Measurements from ENCODE around the gene REC8.

Gene REC8

DNA sequence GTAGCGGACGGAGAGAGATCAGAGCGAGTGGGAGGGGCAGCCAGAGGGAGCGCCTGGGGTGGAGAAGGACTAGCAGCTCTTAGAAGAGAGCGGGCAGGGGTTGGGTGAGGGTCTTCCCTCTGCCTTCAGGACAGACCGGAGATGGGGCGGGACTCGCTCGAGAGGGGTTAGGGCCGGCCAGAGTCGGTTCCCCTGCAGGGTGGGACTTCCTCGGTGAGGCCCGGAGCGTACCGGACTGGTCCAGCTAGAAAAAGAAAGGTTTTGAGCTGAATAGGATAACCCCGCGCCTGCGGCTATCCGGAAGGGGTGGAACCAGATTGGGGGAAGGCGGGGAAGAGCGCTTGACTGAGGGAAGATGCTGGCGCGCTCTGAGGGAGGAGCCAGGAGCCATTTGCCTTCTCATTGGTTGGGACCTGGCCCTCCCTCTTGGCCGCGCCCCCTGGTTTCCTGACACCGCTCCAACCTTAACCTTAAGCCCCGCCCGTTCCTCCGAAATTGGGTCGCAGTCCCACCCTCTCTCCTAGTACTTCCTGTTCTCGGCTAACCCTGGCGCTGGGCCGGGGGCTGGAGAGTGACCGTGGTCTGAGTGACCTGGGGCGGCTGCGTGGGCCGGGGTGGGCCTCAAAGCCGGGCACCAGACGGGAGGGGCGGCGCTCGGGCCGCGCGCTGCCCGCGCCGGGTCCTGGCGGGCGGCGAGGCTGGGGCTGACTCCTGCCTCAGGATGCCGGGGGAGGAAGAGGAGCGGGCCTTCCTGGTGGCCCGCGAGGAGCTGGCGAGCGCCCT is 24.7 kb upstream of the REC8 start, which contains the start of gene RNF31:
Gene RNF31, plus strand, starts transcription at position 521 of the 783 bp plus-strand sequence. Its CDS starts 201 bp downstream, at position 722.
- peak within 1 kb of the TSS; percentile 83 for H3K27ac ChIP-seq
- TF ChIP-seq, protein P1, sequence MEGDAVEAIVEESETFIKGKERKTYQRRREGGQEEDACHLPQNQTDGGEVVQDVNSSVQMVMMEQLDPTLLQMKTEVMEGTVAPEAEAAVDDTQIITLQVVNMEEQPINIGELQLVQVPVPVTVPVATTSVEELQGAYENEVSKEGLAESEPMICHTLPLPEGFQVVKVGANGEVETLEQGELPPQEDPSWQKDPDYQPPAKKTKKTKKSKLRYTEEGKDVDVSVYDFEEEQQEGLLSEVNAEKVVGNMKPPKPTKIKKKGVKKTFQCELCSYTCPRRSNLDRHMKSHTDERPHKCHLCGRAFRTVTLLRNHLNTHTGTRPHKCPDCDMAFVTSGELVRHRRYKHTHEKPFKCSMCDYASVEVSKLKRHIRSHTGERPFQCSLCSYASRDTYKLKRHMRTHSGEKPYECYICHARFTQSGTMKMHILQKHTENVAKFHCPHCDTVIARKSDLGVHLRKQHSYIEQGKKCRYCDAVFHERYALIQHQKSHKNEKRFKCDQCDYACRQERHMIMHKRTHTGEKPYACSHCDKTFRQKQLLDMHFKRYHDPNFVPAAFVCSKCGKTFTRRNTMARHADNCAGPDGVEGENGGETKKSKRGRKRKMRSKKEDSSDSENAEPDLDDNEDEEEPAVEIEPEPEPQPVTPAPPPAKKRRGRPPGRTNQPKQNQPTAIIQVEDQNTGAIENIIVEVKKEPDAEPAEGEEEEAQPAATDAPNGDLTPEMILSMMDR (conservative IDR thresholded peaks at IDR 0.05), result no peak

DNA sequence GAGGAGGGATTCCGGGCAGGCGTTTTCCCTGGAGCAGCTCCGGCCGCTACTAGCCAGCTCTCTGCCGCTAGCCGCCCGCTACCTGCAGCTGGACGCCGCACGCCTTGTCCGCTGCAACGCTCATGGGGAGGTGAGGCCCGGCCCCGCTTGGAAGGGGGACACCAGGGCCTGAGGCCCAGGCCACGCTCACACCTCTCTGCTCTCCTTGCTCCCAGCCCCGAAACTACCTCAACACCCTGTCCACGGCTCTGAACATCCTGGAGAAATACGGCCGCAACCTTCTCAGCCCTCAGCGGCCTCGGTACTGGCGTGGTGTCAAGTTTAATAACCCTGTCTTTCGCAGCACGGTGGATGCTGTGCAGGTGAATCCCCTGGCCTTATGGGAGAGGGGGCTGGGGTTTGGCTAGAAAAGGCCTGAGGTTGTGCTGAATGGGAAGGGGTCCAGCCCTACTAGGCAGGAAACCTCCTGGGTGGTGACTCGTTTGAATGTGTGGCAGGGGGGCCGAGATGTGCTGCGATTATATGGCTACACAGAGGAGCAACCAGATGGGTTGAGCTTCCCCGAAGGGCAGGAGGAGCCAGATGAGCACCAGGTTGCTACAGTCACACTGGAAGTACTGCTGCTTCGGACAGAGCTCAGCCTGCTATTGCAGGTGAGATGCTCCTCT is 24.0 kb upstream of the REC8 start:
- TF ChIP-seq, protein P1 (conservative IDR thresholded peaks at IDR 0.05), result no peak
- peak overlapping the region; percentile 83 for H3K27ac ChIP-seq

DNA sequence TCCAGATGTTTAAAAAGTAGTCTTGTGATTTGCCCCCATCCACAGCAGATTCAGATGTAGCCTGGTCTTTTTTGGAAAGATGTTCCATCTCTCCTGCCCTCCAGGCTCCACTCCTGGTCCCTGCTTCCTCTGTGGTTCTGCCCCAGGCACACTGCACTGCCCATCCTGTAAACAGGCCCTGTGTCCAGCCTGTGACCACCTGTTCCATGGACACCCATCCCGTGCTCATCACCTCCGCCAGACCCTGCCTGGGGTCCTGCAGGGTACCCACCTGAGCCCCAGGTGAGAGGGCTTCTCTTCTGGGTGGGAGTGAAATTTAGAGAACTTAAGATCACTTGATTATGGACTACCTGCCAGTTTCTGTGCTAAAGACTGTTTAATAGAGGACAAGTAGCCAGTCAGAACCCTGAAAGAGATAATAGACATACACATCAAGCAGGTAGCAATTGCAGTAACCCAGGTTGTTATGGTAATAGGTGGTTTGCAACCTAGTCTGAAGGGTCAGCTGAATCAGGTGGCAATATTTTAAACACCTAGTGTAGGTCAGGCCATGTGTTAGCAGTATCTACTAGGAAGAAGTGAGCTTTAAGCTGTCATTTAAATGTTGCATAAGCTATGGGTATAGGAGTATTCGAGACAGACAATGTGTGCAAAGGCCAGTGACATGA is 22.4 kb upstream of the REC8 start:
- TF ChIP-seq, protein P1 (conservative IDR thresholded peaks at IDR 0.05), result no peak
- H3K27ac ChIP-seq, result no peak overlapping the region

DNA sequence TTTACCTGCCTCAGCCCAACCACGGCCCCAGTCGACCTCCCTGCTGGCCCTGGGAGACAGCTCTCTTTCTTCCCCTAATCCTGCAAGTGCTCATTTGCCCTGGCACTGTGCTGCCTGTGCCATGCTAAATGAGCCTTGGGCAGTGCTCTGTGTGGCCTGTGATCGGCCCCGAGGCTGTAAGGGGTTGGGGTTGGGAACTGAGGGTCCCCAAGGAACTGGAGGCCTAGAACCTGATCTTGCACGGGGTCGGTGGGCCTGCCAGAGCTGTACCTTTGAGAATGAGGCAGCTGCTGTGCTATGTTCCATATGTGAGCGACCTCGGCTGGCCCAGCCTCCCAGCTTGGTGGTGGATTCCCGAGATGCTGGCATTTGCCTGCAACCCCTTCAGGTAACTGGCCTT is 21.8 kb upstream of the REC8 start:
- TF ChIP-seq, protein P1 (conservative IDR thresholded peaks at IDR 0.05), result no peak
- H3K27ac ChIP-seq, result no peak overlapping the region

DNA sequence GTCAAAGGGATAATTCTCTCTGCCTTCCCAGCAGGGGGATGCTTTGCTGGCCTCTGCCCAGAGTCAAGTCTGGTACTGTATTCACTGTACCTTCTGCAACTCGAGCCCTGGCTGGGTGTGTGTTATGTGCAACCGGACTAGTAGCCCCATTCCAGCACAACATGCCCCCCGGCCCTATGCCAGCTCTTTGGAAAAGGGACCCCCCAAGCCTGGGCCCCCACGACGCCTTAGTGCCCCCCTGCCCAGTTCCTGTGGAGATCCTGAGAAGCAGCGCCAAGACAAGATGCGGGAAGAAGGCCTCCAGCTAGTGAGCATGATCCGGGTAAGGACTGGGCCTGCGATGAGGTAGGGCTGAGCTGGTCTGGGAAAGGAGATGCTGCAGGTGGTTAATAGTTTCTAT is 21.3 kb upstream of the REC8 start:
- no peak overlapping the region for H3K27ac ChIP-seq
- TF ChIP-seq, protein P1 (conservative IDR thresholded peaks at IDR 0.05), result no peak

DNA sequence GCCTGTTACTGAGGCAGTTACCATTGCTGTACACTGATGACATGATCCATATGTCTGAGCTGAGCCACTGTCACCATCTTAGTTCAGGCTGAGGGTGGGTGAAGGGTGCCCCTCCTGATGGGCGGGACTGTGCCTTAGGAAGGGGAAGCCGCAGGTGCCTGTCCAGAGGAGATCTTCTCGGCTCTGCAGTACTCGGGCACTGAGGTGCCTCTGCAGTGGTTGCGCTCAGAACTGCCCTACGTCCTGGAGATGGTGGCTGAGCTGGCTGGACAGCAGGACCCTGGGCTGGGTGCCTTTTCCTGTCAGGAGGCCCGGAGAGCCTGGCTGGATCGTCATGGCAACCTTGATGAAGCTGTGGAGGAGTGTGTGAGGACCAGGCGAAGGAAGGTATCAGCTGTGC is 20.9 kb upstream of the REC8 start:
- TF ChIP-seq, protein P1 (conservative IDR thresholded peaks at IDR 0.05), result no peak
- H3K27ac ChIP-seq, result no peak overlapping the region

DNA sequence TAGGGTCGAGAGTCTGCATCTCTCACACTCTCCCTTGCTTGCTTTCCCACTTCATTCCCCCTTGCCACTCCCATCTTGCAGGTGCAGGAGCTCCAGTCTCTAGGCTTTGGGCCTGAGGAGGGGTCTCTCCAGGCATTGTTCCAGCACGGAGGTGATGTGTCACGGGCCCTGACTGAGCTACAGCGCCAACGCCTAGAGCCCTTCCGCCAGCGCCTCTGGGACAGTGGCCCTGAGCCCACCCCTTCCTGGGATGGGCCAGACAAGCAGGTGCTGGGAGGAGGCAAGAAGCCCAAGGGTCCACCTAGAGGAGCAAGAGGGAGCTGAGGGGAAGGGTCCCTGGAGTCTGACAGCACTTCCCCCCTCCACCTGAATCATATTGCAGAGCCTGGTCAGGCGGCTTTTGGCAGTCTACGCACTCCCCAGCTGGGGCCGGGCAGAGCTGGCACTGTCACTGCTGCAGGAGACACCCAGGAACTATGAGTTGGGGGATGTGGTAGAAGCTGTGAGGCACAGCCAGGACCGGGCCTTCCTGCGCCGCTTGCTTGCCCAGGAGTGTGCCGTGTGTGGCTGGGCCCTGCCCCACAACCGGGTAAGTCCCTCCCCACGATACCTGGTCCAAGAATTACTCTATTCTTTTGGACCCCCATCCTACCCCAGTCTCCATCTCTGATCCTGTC is 20.3 kb upstream of the REC8 start:
- H3K27ac ChIP-seq, result no peak overlapping the region
- TF ChIP-seq, protein P1 (conservative IDR thresholded peaks at IDR 0.05), result no peak

All from VCaP (cell line).